HG02981 (cell line): ENCODE data around the gene MYH1.

ENCODE experiments used
- ATAC-seq: cut with Tn5 transposase; IDR thresholded peaks from one replicate; pipeline ENCODE4 v1.9.1; 2021; ENCODE audit warnings: mild to moderate bottlenecking, moderate library complexity; ENCODE audit not compliant: unreplicated experiment

The MYH1 gene

GRCh38 chr17:10492004-10492403, 26.3 kb downstream of the MYH1 start:
- ATAC-seq, result no peak

- no peak for ATAC-seq
These were observed 36.1 kb downstream of the MYH1 start for GRCh38 chr17:10482252-10482651.

GRCh38 chr17:10477701-10478100, 40.6 kb downstream of the MYH1 start:
- no peak for ATAC-seq

GRCh38 chr17:10474536-10474935, 43.8 kb downstream of the MYH1 start:
- no peak for ATAC-seq

GRCh38 chr17:10471858-10472257, 46.5 kb downstream of the MYH1 start:
- ATAC-seq, result no peak

GRCh38 chr17:10469459-10469858, 48.9 kb downstream of the MYH1 start, which contains the start of gene MYH4:
Gene MYH4, minus strand, starts transcription at chr17:10469559. Its CDS starts 2,814 bp downstream, at chr17:10466745.
- no peak for ATAC-seq

GRCh38 chr17:10463402-10463801, 54.9 kb downstream of the MYH1 start:
- ATAC-seq, result no peak

- no peak for ATAC-seq
These were observed 58.3 kb downstream of the MYH1 start for GRCh38 chr17:10460062-10460461.

- ATAC-seq, result no peak
These were observed 59.6 kb downstream of the MYH1 start for GRCh38 chr17:10458701-10459100.

GRCh38 chr17:10457952-10458351, 60.4 kb downstream of the MYH1 start:
- ATAC-seq, result no peak

- no peak for ATAC-seq
These were observed 71.1 kb downstream of the MYH1 start for GRCh38 chr17:10447026-10447931.
